Measurements from ENCODE around the gene DPP6.
"Not testable (repeated sequence)": the region's sequence is repeated elsewhere in the genome, so short reads cannot be mapped to it uniquely, and the experiment has no call there.

DPP6 gene

GRCh38 chr7:154666768-154667167, 614.6 kb downstream of the DPP6 start:
- DNase-seq (ENCODE audit: low spot score): no peak

GRCh38 chr7:154672659-154673415, 620.6 kb downstream of the DPP6 start:
- no peak for DNase-seq (ENCODE audit: low spot score)

- DNase-seq (ENCODE audit: low spot score): no peak
Observed at GRCh38 chr7:154674191-154674590, 622.0 kb downstream of the DPP6 start.

- DNase-seq (ENCODE audit: low spot score): no peak
Observed at GRCh38 chr7:154675560-154675959, 623.4 kb downstream of the DPP6 start.

GRCh38 chr7:154676033-154676421, 623.8 kb downstream of the DPP6 start:
- not testable (repeated sequence) for DNase-seq (ENCODE audit: low spot score)

- no peak for DNase-seq (ENCODE audit: low spot score)
Observed at GRCh38 chr7:154676422-154677073, 624.4 kb downstream of the DPP6 start.

- no peak for DNase-seq (ENCODE audit: low spot score)
Observed at GRCh38 chr7:154677454-154677853, 625.3 kb downstream of the DPP6 start.

GRCh38 chr7:154678001-154678550, 625.9 kb downstream of the DPP6 start:
- not testable (repeated sequence) for DNase-seq (ENCODE audit: low spot score)

- DNase-seq (ENCODE audit: low spot score): no peak
Observed at GRCh38 chr7:154679379-154680053, 627.3 kb downstream of the DPP6 start.

GRCh38 chr7:154680894-154681659, 628.9 kb downstream of the DPP6 start:
- DNase-seq (ENCODE audit: low spot score): no peak

- DNase-seq (ENCODE audit: low spot score): no peak
Observed at GRCh38 chr7:154682003-154682402, 629.8 kb downstream of the DPP6 start.

GRCh38 chr7:154684666-154685563, 632.7 kb downstream of the DPP6 start:
- no peak for DNase-seq (ENCODE audit: low spot score)

- no peak for DNase-seq (ENCODE audit: low spot score)
Observed at GRCh38 chr7:154685564-154685901, 633.3 kb downstream of the DPP6 start.

GRCh38 chr7:154686305-154686704, 634.1 kb downstream of the DPP6 start:
- DNase-seq (ENCODE audit: low spot score): no peak

GRCh38 chr7:154688952-154689351, 636.8 kb downstream of the DPP6 start:
- DNase-seq (ENCODE audit: low spot score): no peak

- DNase-seq (ENCODE audit: low spot score): no peak
Observed at GRCh38 chr7:154690411-154690810, 638.2 kb downstream of the DPP6 start.

GRCh38 chr7:154693661-154694060, 641.5 kb downstream of the DPP6 start:
- no peak for DNase-seq (ENCODE audit: low spot score)

- no peak for DNase-seq (ENCODE audit: low spot score)
Observed at GRCh38 chr7:154695836-154696235, 643.6 kb downstream of the DPP6 start.

GRCh38 chr7:154696556-154696955, 644.4 kb downstream of the DPP6 start:
- no peak for DNase-seq (ENCODE audit: low spot score)

GRCh38 chr7:154698726-154699291, 646.6 kb downstream of the DPP6 start:
- DNase-seq (ENCODE audit: low spot score): no peak

- no peak for DNase-seq (ENCODE audit: low spot score)
Observed at GRCh38 chr7:154699417-154699816, 647.2 kb downstream of the DPP6 start.

Data from CD4-positive, alpha-beta T cell treated with Interleukin-15 for 4 hours (primary cell).